ENCODE results near the gene AKT1. TPM values are rescaled to one million over a fixed set of nuclear protein-coding genes. Genes with fewer than 3 reads are reported as not detected.

The AKT1 gene
- total RNA-seq, 1 donor from 2014 or later = 144 TPM

DNA sequence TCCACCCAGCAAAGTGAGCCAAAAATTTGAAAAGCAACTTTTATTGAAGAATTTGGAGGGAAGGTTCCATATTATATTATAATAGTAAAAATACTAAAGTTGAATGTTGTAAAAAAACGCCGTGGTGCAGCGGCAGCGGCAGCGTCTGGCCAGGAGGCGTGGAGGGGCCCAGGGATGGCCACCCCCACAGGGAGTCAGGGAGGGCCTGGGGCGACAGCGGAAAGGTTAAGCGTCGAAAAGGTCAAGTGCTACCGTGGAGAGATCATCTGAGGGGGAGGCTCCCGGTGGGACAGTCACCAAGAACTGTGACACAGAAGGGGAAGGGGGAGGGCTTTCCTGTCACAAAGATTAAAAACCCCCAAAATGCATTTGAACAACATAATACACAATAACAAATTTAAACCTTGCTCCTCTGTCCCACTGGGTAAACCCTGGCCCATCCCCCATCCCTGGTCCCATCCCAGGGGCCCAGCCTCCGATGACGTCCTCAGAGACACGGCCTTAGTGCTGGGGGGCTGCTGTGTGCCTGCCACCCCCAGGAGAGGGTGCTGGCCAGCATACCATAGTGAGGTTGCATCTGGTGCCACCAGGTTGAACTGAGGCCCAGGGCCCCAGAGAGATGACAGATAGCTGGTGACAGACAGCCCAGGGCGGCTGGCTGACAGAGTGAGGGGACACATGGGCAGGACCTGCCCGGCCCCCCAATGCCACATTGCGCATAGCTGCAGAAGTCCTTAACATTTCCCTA lies 26.1 kb downstream of the AKT1 start:
- peaks cover 12% of the 10 kb centered on the region for H3K4me1 ChIP-seq
- TF ChIP-seq CTCF (IDR thresholded peaks at IDR 0.05; ENCODE audit: borderline replicate concordance) = no peak
- H3K36me3 ChIP-seq = peaks cover 40% of the 10 kb centered on the region
- intact Hi-C loops (cut with micrococcal nuclease) = loop anchor here (5.0 kb wide), 1 partner anchor 58 kb away; no protein-coding TSS in a partner anchor
- H3K4me3 ChIP-seq = no peak overlapping the region
- no peak overlapping the region for H3K27ac ChIP-seq (replicated peaks)
- no peak for DNase-seq
- H3K27me3 ChIP-seq (ENCODE audit: low read depth) = no peaks in the 10 kb centered on the region
- peaks cover 19% of the 10 kb centered on the region for H3K9me3 ChIP-seq (replicated peaks)

- peaks cover 12% of the 10 kb centered on the region for H3K4me1 ChIP-seq
- peak; percentile 89 for DNase-seq
- intact Hi-C loops (cut with micrococcal nuclease) = loop anchor here (5.0 kb wide), 1 partner anchor 59 kb away; no protein-coding TSS in a partner anchor
- H3K36me3 ChIP-seq = peaks cover 38% of the 10 kb centered on the region
- no peaks in the 10 kb centered on the region for H3K27me3 ChIP-seq (ENCODE audit: low read depth)
- peak; percentile 98 for TF ChIP-seq CTCF (IDR thresholded peaks at IDR 0.05; ENCODE audit: borderline replicate concordance)
- no peak overlapping the region for H3K4me3 ChIP-seq
- peak overlapping the region; percentile 48 for H3K27ac ChIP-seq (replicated peaks)
- H3K9me3 ChIP-seq (replicated peaks) = peaks cover 19% of the 10 kb centered on the region
Measured at GRCh38 chr14:104768437-104769323, 26.9 kb downstream of the AKT1 start.

- Histone ChIP-seq H3K4me3 (no peak overlapping the region), H3K9me3 (replicated peaks) (peaks cover 19% of the 10 kb centered on the region), H3K27me3 (ENCODE audit: low read depth) (no peaks in the 10 kb centered on the region), H3K4me1 (peaks cover 12% of the 10 kb centered on the region), H3K27ac (replicated peaks) (no peak overlapping the region), H3K36me3 (peaks cover 27% of the 10 kb centered on the region)
- TF ChIP-seq CTCF (IDR thresholded peaks at IDR 0.05; ENCODE audit: borderline replicate concordance) = no peak
- no peak for DNase-seq
- intact Hi-C loops (cut with micrococcal nuclease) = loop anchor here (5.0 kb wide), 1 partner anchor 60 kb away; no protein-coding TSS in a partner anchor
Measured at GRCh38 chr14:104767634-104767918, 28.0 kb downstream of the AKT1 start.

DNA sequence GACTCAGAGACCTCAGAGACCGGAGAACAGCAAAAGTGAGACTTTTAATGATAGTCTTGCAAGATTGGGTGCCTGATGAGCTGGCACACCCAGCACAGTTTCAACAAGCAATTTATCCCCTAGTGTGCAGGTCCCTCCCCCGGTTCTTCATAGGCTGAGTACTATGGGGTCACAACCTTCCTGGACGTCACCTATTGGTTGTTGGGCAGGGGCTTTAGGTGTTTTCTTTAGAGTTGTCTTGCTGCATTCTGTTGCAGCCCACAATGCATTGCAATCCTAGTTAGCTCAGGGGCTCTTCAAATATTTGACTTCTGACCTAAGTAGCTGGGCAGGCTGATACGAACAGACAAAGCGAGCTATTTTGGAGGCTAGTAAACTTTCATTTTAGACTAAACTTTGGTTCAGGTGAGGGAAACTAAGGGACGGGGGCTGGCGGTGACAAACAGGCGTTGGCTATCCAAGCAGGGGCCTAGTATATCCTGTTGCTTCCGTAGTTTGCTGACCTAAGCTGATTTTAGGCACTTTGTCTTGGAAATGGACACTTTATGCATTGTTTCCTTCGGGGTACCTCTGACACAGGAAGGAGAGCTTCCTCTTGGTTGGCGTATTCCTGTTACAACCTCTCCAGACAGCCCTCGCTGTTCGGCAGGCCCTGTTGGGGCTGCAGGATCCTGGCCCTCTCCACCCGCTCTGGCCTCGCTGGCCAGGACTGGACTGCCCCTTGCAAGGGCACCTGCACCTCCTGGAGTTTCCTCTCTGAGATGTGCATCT lies 28.5 kb downstream of the AKT1 start:
- intact Hi-C loops (cut with micrococcal nuclease) = loop anchor here (5.0 kb wide), 1 partner anchor 60 kb away; no protein-coding TSS in a partner anchor
- Histone ChIP-seq H3K27me3 (ENCODE audit: low read depth) (no peaks in the 10 kb centered on the region), H3K4me1 (peaks cover 12% of the 10 kb centered on the region), H3K36me3 (peaks cover 24% of the 10 kb centered on the region), H3K27ac (replicated peaks) (no peak overlapping the region), H3K4me3 (no peak overlapping the region), H3K9me3 (replicated peaks) (peaks cover 19% of the 10 kb centered on the region)
- TF ChIP-seq CTCF (IDR thresholded peaks at IDR 0.05; ENCODE audit: borderline replicate concordance) = no peak
- no peak for DNase-seq

DNA sequence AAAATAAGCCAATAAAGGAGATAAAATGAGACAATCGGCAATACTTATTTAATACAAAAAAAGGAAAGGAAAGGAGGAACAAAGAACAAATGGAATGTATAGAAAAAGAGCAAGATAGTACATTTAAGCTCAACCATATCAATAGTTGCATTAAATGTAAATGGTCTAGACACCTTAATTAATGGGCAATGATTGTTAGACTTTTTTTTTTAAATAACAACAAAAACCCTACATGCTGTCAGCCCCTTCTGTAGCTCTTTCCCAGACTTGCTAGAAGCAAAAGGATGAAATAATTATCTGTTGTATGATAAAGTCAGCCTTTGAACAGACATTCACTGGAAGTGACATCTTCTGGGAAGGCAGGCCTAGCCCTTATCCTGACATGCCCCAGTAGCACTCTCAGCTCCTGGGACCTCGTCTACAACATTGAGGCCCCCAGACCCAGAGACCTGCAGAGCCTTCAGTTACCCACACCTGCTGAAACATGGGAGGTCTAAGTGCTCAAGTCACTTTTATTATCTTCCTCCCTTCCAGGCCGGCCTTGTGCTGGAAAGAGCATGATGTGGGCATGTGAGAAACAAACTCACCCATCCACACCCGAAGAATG lies 29.2 kb downstream of the AKT1 start:
- H3K4me3 ChIP-seq = no peak overlapping the region
- no peak for TF ChIP-seq CTCF (IDR thresholded peaks at IDR 0.05; ENCODE audit: borderline replicate concordance)

More for the DNA sequence above, 29.2 kb downstream of the AKT1 start:
- DNase-seq = no peak
- no peak overlapping the region for H3K27ac ChIP-seq (replicated peaks)
- H3K9me3 ChIP-seq (replicated peaks) = peaks cover 19% of the 10 kb centered on the region
- no peaks in the 10 kb centered on the region for H3K27me3 ChIP-seq (ENCODE audit: low read depth)
- intact Hi-C loops (cut with micrococcal nuclease) = loop anchor here (5.0 kb wide), 1 partner anchor 61 kb away; no protein-coding TSS in a partner anchor
- peaks cover 24% of the 10 kb centered on the region for H3K36me3 ChIP-seq
- H3K4me1 ChIP-seq = peaks cover 12% of the 10 kb centered on the region

Measured in left ventricle myocardium inferior (tissue), 1 donor.